GM23338 (cell line): ENCODE data around the gene ASPG. TPM values are rescaled to one million over a fixed set of nuclear protein-coding genes. Genes with fewer than 3 reads are reported as not detected.

Experiments used
- ATAC-seq: fragments of 200-7000 bp; cut with Tn5 transposase; 3 replicates; pipeline ENCODE4 v1.9.1; 2020
- DNase-seq: peaks from one replicate; pipeline ENCODE4 v3.0.0-alpha.2; 2015; ENCODE audit warnings: low spot score
- H2AFZ ChIP-seq: fragments of 200-600 bp; sonication (generic); 2 replicates; pipeline ENCODE4 v1.8.0; 2016; ENCODE audit warnings: antibody characterized with exemption, mild to moderate bottlenecking, moderate library complexity
- H3F3A ChIP-seq: fragments of 200-600 bp; sonication (generic); replicated peaks from 2 replicates; pipeline ENCODE4 v1.8.0; 2017; ENCODE audit warnings: antibody characterized with exemption, mixed run types, low read depth
- H3K27ac ChIP-seq: fragments of 200-600 bp; sonication (generic); 2 replicates; pipeline ENCODE4 v1.6.1; 2016; ENCODE audit warnings: low read depth
- H3K27me3 ChIP-seq: fragments of 200-600 bp; sonication (generic); 2 replicates; pipeline ENCODE4 v1.8.0; 2016; ENCODE audit warnings: mild to moderate bottlenecking, mixed run types, moderate library complexity; ENCODE audit not compliant: insufficient read depth
- H3K36me3 ChIP-seq: fragments of 200-600 bp; sonication (generic); 2 replicates; pipeline ENCODE4 v1.8.0; 2016; ENCODE audit warnings: mild to moderate bottlenecking; ENCODE audit not compliant: insufficient read depth
- H3K4me1 ChIP-seq: fragments of 200-600 bp; sonication (generic); 2 replicates; pipeline ENCODE4 v1.8.0; 2016; ENCODE audit warnings: mild to moderate bottlenecking, moderate library complexity; ENCODE audit not compliant: insufficient read depth
- H3K4me2 ChIP-seq: fragments of 200-600 bp; sonication (generic); 2 replicates; pipeline ENCODE4 v1.7.1; 2017; ENCODE audit warnings: mixed run types
- H3K4me3 ChIP-seq: fragments of 200-600 bp; sonication (generic); 2 replicates; pipeline ENCODE4 v1.6.1; 2016; ENCODE audit warnings: mixed run types
- H3K79me2 ChIP-seq: fragments of 200-600 bp; sonication (generic); replicated peaks from 2 replicates; pipeline ENCODE4 v1.8.0; 2017; ENCODE audit warnings: mild to moderate bottlenecking; ENCODE audit not compliant: insufficient read depth
- H3K9me2 ChIP-seq: fragments of 200-600 bp; sonication (generic); 2 replicates; pipeline ENCODE4 v1.8.0; 2017; ENCODE audit not compliant: insufficient read depth
- H4K20me1 ChIP-seq: fragments of 200-600 bp; sonication (generic); replicated peaks from 2 replicates; pipeline ENCODE4 v1.8.0; 2017; ENCODE audit warnings: mild to moderate bottlenecking; ENCODE audit not compliant: insufficient read depth
- H3K27ac Mint-ChIP-seq: 2 replicates; pipeline ENCODE4 v1.8.0; 2020; ENCODE audit warnings: inconsistent platforms, mild to moderate bottlenecking, moderate library complexity, mixed read lengths
- H3K27me3 Mint-ChIP-seq: 3 replicates; pipeline ENCODE4 v1.8.0; 2022; ENCODE audit warnings: low read depth, mild to moderate bottlenecking, moderate library complexity, mixed read lengths, inconsistent platforms; ENCODE audit not compliant: insufficient read depth, poor library complexity
- H3K36me3 Mint-ChIP-seq: 3 replicates; pipeline ENCODE4 v1.8.0; 2021; ENCODE audit warnings: low read depth, mild to moderate bottlenecking, inconsistent platforms, moderate library complexity, mixed read lengths
- H3K4me1 Mint-ChIP-seq: 3 replicates; pipeline ENCODE4 v1.8.0; 2020; ENCODE audit warnings: mild to moderate bottlenecking, inconsistent platforms, mixed read lengths
- H3K4me3 Mint-ChIP-seq: 3 replicates; pipeline ENCODE4 v1.8.0; 2021; ENCODE audit warnings: moderate library complexity, mild to moderate bottlenecking, inconsistent platforms, mixed read lengths
- H3K9me3 Mint-ChIP-seq: 3 replicates; pipeline ENCODE4 v1.8.0; 2020; ENCODE audit warnings: moderate library complexity, mild to moderate bottlenecking, inconsistent platforms, mixed read lengths
- CREB1 ChIP-seq: fragments of 250-450 bp; sonication (Bioruptor Pico); IDR thresholded peaks from 2 replicates; pipeline ENCODE4 v1.5.0; 2020; ENCODE audit warnings: low read depth, mild to moderate bottlenecking, moderate library complexity
- CTCF ChIP-seq, 2 experiments: fragments of 200-600 bp in 1 of 2; sonication (generic) in 1 of 2; conservative IDR thresholded peaks; 2 replicates each; pipeline versions ENCODE4 v1.5.1 to v1.6.1; 2016 to 2017; ENCODE audit warnings: antibody characterized with exemption in 2 of 2, low read depth in 2 of 2, mild to moderate bottlenecking in 2 of 2, moderate library complexity in 1 of 2
- ETS1 ChIP-seq: IDR thresholded peaks from 2 replicates; pipeline ENCODE4 v1.6.1; 2016; ENCODE audit warnings: antibody characterized with exemption
- EZH2 ChIP-seq: fragments of 200-600 bp; sonication (generic); IDR thresholded peaks from one replicate; pipeline ENCODE4 v1.8.0; 2017; ENCODE audit warnings: antibody characterized with exemption, mild to moderate bottlenecking, low read depth; ENCODE audit not compliant: unreplicated experiment
- EZH2phosphoT487 ChIP-seq: fragments of 200-600 bp; sonication (generic); IDR thresholded peaks from one replicate; pipeline ENCODE4 v1.8.1; 2018; ENCODE audit warnings: antibody characterized with exemption; ENCODE audit not compliant: unreplicated experiment
- JUNB ChIP-seq: IDR thresholded peaks from one replicate; pipeline ENCODE4 v1.6.1; 2016; ENCODE audit warnings: antibody characterized with exemption; ENCODE audit not compliant: unreplicated experiment
- POLR2AphosphoS5 ChIP-seq: IDR thresholded peaks from 2 replicates; pipeline ENCODE4 v1.6.1; 2016; ENCODE audit warnings: antibody characterized with exemption, low read depth
- STAT1 ChIP-seq: IDR thresholded peaks from one replicate; pipeline ENCODE4 v1.6.1; 2016; ENCODE audit warnings: antibody characterized with exemption; ENCODE audit not compliant: unreplicated experiment
- ZNF114 ChIP-seq: fragments of 250-450 bp; sonication (Bioruptor Pico); IDR thresholded peaks from 2 replicates; pipeline ENCODE4 v1.5.0; 2020; ENCODE audit warnings: mild to moderate bottlenecking, moderate library complexity
- ZNF331 ChIP-seq: fragments of 250-450 bp; sonication (Bioruptor Pico); IDR thresholded peaks from 2 replicates; pipeline ENCODE4 v1.5.0; 2020; ENCODE audit warnings: low read depth, mild to moderate bottlenecking, moderate library complexity
- ZNF462 ChIP-seq: fragments of 250-450 bp; sonication (Bioruptor Pico); IDR thresholded peaks from 2 replicates; pipeline ENCODE4 v1.5.0; 2020; ENCODE audit warnings: mild to moderate bottlenecking, moderate library complexity
- polyA plus RNA-seq: library from polyadenylated mRNA; unstranded; fragments of >200 nt; fragmentation: Nextera tagmentation; extraction: Ambion mirVana; gene quantifications from 2 replicates; pipeline ENCODE4 v1.2.1, GENCODE V29; 2016
- total RNA-seq: library from RNA; depleted of rRNA; stranded (reverse); fragments of >200 nt; shearing (Covaris generic); gene quantifications from 2 replicates; pipeline ENCODE4 v1.2.3, GENCODE V29; 2014

ASPG gene
- total and polyA plus RNA-seq, 2 experiments from 2014 or later: 0.61 to 6.2 TPM

GRCh38 chr14:104140463-104141331 lies 55.2 kb downstream of the ASPG start:
- Mint-ChIP-seq H3K4me3 (peak overlapping the region; percentile 72; the same call in 2 of the 3 replicates), H3K27ac (no peak overlapping the region), H3K27me3 (peaks cover 20% of the 10 kb centered on the region), H3K4me1 (peaks cover 25% of the 10 kb centered on the region), H3K36me3 (no peaks in the 10 kb centered on the region; the same call in 2 of the 3 replicates), H3K9me3 (no peaks in the 10 kb centered on the region)
- H3F3A ChIP-seq: no peaks in the 10 kb centered on the region
- peaks cover 4% of the 10 kb centered on the region for H4K20me1 ChIP-seq
- peaks cover 63% of the 10 kb centered on the region for H3K79me2 ChIP-seq
- peak overlapping the region; percentile 71 for H3K4me3 ChIP-seq
- H3K4me2 ChIP-seq: peak overlapping the region; percentile 90
- TF ChIP-seq EZH2phosphoT487 (no peak), ZNF114 (no peak), CREB1 (CRISPR knock-in tag) (no peak), POLR2AphosphoS5 (no peak)
- no peak for ATAC-seq
- no peaks in the 10 kb centered on the region for H3K9me2 ChIP-seq
- H3K4me1 ChIP-seq: peaks cover 12% of the 10 kb centered on the region
- no peaks in the 10 kb centered on the region for H3K36me3 ChIP-seq
- H3K27ac ChIP-seq: no peak overlapping the region
- no peak overlapping the region for H2AFZ ChIP-seq
- H3K27me3 ChIP-seq: peaks cover 20% of the 10 kb centered on the region
- DNase-seq: no peak

GRCh38 chr14:104141621-104142091 lies 56.2 kb downstream of the ASPG start:
- H3K4me1 Mint-ChIP-seq: peaks cover 33% of the 10 kb centered on the region
- H3K27ac Mint-ChIP-seq: no peak overlapping the region
- H3K9me3 Mint-ChIP-seq: no peaks in the 10 kb centered on the region
- peaks cover 4% of the 10 kb centered on the region for H4K20me1 ChIP-seq
- no peak overlapping the region for H3K4me2 ChIP-seq
- H3K4me3 ChIP-seq: no peak overlapping the region
- no peak overlapping the region for H3K27ac ChIP-seq
- no peak overlapping the region for H2AFZ ChIP-seq
- no peaks in the 10 kb centered on the region; the same call in 2 of the 3 replicates for H3K36me3 Mint-ChIP-seq
- H3K9me2 ChIP-seq: no peaks in the 10 kb centered on the region
- no peaks in the 10 kb centered on the region for H3K36me3 ChIP-seq
- peaks cover 17% of the 10 kb centered on the region for H3K27me3 Mint-ChIP-seq
- TF ChIP-seq JUNB: no peak
- TF ChIP-seq ZNF462 (CRISPR knock-in tag): no peak
- TF ChIP-seq EZH2: no peak
- no peak for TF ChIP-seq ZNF331
- TF ChIP-seq CTCF (conservative IDR thresholded peaks at IDR 0.05; ENCODE audit: low read depth in 2 of 2): no peak
- TF ChIP-seq ZNF114: no peak
- TF ChIP-seq ETS1: no peak
- no peak for TF ChIP-seq STAT1
- no peak for TF ChIP-seq CREB1 (CRISPR knock-in tag)
- no peak for TF ChIP-seq POLR2AphosphoS5
- peaks cover 12% of the 10 kb centered on the region for H3K27me3 ChIP-seq
- no peaks in the 10 kb centered on the region for H3F3A ChIP-seq
- H3K79me2 ChIP-seq: peaks cover 73% of the 10 kb centered on the region
- H3K4me1 ChIP-seq: peaks cover 12% of the 10 kb centered on the region
- no peak for ATAC-seq
- H3K4me3 Mint-ChIP-seq: no peak overlapping the region
- no peak for DNase-seq
